Left hindlimb (tissue), 1 donor: Measurements from ENCODE around the gene PTCD1.

Source experiments
- DNase-seq: peaks from one replicate; pipeline ENCODE4 v3.0.0-alpha.2; 2018

PTCD1 gene

GRCh38 chr7:99438573-99439480 lies at the start of gene PTCD1, which contains the start of gene CPSF4:
Gene PTCD1 (minus strand): TSS chr7:99438798. CDS start chr7:99435242, 3,556 bp downstream.
Gene CPSF4 (plus strand): TSS chr7:99438943. CDS start chr7:99439083, 140 bp downstream.
- DNase-seq = peak; percentile 96

GRCh38 chr7:99485094-99485493 lies 46.5 kb upstream of the PTCD1 start:
- no peak for DNase-seq

GRCh38 chr7:99478464-99479440 lies 40.2 kb upstream of the PTCD1 start:
- DNase-seq = no peak

- no peak for DNase-seq
Measured at GRCh38 chr7:99476107-99476506, 37.5 kb upstream of the PTCD1 start.

- DNase-seq = no peak
Measured at GRCh38 chr7:99473315-99473596, 34.7 kb upstream of the PTCD1 start.

- peak; percentile 97 for DNase-seq
Measured at GRCh38 chr7:99472561-99473314, 34.1 kb upstream of the PTCD1 start, which contains the start of gene ZNF789. Gene ZNF789 (plus strand): TSS chr7:99472890. CDS start chr7:99476457, 3,567 bp downstream.

GRCh38 chr7:99469381-99470065 lies 30.9 kb upstream of the PTCD1 start:
- DNase-seq = no peak

GRCh38 chr7:99468336-99468918 lies 29.8 kb upstream of the PTCD1 start:
- no peak for DNase-seq

GRCh38 chr7:99465421-99465768 lies 26.8 kb upstream of the PTCD1 start:
- DNase-seq = no peak

- no peak for DNase-seq
Measured at GRCh38 chr7:99461221-99461620, 22.6 kb upstream of the PTCD1 start.

GRCh38 chr7:99460651-99461050 lies 22.1 kb upstream of the PTCD1 start:
- no peak for DNase-seq

- no peak for DNase-seq
Measured at GRCh38 chr7:99459087-99459486, 20.5 kb upstream of the PTCD1 start.

- DNase-seq = no peak
Measured at GRCh38 chr7:99457650-99458493, 19.3 kb upstream of the PTCD1 start.

GRCh38 chr7:99457050-99457649 lies 18.6 kb upstream of the PTCD1 start:
- no peak for DNase-seq

GRCh38 chr7:99456288-99456687 lies 17.7 kb upstream of the PTCD1 start:
- no peak for DNase-seq

GRCh38 chr7:99455874-99456273 lies 17.3 kb upstream of the PTCD1 start:
- no peak for DNase-seq

GRCh38 chr7:99453105-99453504 lies 14.5 kb upstream of the PTCD1 start:
- DNase-seq = no peak

- DNase-seq = no peak
Measured at GRCh38 chr7:99452541-99452940, 13.9 kb upstream of the PTCD1 start.

- DNase-seq = no peak
Measured at GRCh38 chr7:99451936-99452335, 13.3 kb upstream of the PTCD1 start.

GRCh38 chr7:99449326-99449725 lies 10.7 kb upstream of the PTCD1 start:
- no peak for DNase-seq
